ENCODE measurements around the gene SERHL2.
"Not testable (repeated sequence)": the region's sequence is repeated elsewhere in the genome, so short reads cannot be mapped to it uniquely, and the experiment has no call there.

SERHL2 gene

GRCh38 chr22:42518638-42519524 lies 34.9 kb upstream of the SERHL2 start:
- not testable (repeated sequence) for H3K9me3 ChIP-seq (ENCODE audit: control insufficient read depth in 2 of 2, low read length in 2 of 2); H3K4me1 ChIP-seq (ENCODE audit: control insufficient read depth in 2 of 2, insufficient read depth in 2 of 2, low read length in 2 of 2); H3K27me3 ChIP-seq (ENCODE audit: control insufficient read depth in 2 of 2, insufficient read depth in 2 of 2, low read length in 2 of 2)
- peaks cover 5 to 17% of the 10 kb centered on the region in 2 donors for H3K36me3 ChIP-seq (ENCODE audit: control insufficient read depth in 2 of 2, insufficient read depth in 2 of 2, low read length in 2 of 2)
- H3K9ac ChIP-seq (ENCODE audit: low read depth in 1 of 2, low read length in 2 of 2) = peak overlapping the region; percentile 70 to 93
- H3K27ac ChIP-seq (ENCODE audit: low read depth in 2 of 2, low read length in 2 of 2) = peak overlapping the region; percentile 69 to 71
- H3K4me3 ChIP-seq (ENCODE audit: low read length in 2 of 2) = peak overlapping the region; percentile 77 to 94

GRCh38 chr22:42519525-42520401 lies 34.0 kb upstream of the SERHL2 start, which contains the start of gene RRP7A:
TSS of gene RRP7A (minus strand) at chr22:42519796. CDS start at chr22:42519786, 10 bp downstream.
- H3K27me3 ChIP-seq (ENCODE audit: control insufficient read depth in 2 of 2, insufficient read depth in 2 of 2, low read length in 2 of 2) = no peaks in the 10 kb centered on the region
- H3K4me3 ChIP-seq (ENCODE audit: low read length in 2 of 2) = peak within 1 kb of the TSS; percentile 77 to 94
- peaks cover 5 to 16% of the 10 kb centered on the region in 2 donors for H3K36me3 ChIP-seq (ENCODE audit: control insufficient read depth in 2 of 2, insufficient read depth in 2 of 2, low read length in 2 of 2)
- no peaks in the 10 kb centered on the region for H3K9me3 ChIP-seq (ENCODE audit: control insufficient read depth in 2 of 2, low read length in 2 of 2)
- peak within 1 kb of the TSS; percentile 70 to 93 for H3K9ac ChIP-seq (ENCODE audit: low read depth in 1 of 2, low read length in 2 of 2)
- peaks cover 3 to 9% of the 10 kb centered on the region in 2 donors for H3K4me1 ChIP-seq (ENCODE audit: control insufficient read depth in 2 of 2, insufficient read depth in 2 of 2, low read length in 2 of 2)
- peak within 1 kb of the TSS; percentile 69 to 71 for H3K27ac ChIP-seq (ENCODE audit: low read depth in 2 of 2, low read length in 2 of 2)

DNA sequence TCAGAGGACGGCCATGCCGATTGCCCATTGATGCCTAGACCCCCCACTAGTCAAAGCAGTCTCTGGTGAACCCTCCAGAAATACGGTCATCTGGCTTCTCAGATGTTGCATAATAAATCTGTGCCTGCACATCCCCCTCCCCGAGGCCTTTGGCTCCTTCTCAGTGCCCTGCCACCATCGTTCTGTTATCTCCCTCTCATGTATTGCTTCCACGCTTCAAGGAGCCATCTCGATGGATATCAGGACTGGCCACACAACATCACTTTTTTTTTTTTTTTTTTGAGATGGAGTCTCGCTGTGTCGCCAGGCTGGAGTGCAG lies 32.6 kb upstream of the SERHL2 start:
- H3K4me1 ChIP-seq (ENCODE audit: control insufficient read depth in 2 of 2, insufficient read depth in 2 of 2, low read length in 2 of 2) = peaks cover 3 to 9% of the 10 kb centered on the region in 2 donors
- no peak overlapping the region for H3K27ac ChIP-seq (ENCODE audit: low read depth in 2 of 2, low read length in 2 of 2)
- H3K9me3 ChIP-seq (ENCODE audit: control insufficient read depth in 2 of 2, low read length in 2 of 2) = no peaks in the 10 kb centered on the region
- H3K27me3 ChIP-seq (ENCODE audit: control insufficient read depth in 2 of 2, insufficient read depth in 2 of 2, low read length in 2 of 2) = no peaks in the 10 kb centered on the region
- no peak overlapping the region for H3K9ac ChIP-seq (ENCODE audit: low read depth in 1 of 2, low read length in 2 of 2)
- H3K4me3 ChIP-seq (ENCODE audit: low read length in 2 of 2) = no peak overlapping the region
- H3K36me3 ChIP-seq (ENCODE audit: control insufficient read depth in 2 of 2, insufficient read depth in 2 of 2, low read length in 2 of 2) = peaks cover 4 to 6% of the 10 kb centered on the region in 2 donors

DNA sequence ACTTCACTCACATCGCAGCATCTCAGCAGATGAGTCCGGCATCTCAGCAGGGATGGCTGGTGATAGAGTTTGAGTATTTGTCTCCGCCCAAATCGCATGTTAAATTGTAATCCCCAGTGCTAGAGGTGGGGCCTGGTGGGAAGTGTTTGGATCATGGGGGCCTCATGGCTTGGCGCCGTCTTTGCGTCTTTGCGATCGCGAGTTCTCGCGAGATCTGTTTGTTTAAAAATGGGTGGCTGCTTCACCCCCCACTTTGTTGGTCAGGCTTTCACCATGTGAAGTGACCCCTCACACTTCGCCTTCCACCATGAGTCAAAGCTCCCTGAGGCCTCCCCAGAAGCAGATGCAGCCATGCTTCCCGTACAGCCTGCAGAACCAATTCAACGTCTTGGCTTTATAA lies 31.2 kb upstream of the SERHL2 start:
- Histone ChIP-seq H3K27me3 (ENCODE audit: control insufficient read depth in 2 of 2, insufficient read depth in 2 of 2, low read length in 2 of 2) (no peaks in the 10 kb centered on the region), H3K36me3 (ENCODE audit: control insufficient read depth in 2 of 2, insufficient read depth in 2 of 2, low read length in 2 of 2) (peaks cover 2 to 3% of the 10 kb centered on the region in 2 donors), H3K9me3 (ENCODE audit: control insufficient read depth in 2 of 2, low read length in 2 of 2) (no peaks in the 10 kb centered on the region), H3K9ac (ENCODE audit: low read depth in 1 of 2, low read length in 2 of 2) (no peak overlapping the region), H3K4me1 (ENCODE audit: control insufficient read depth in 2 of 2, insufficient read depth in 2 of 2, low read length in 2 of 2) (peaks cover 3 to 9% of the 10 kb centered on the region in 2 donors), H3K4me3 (ENCODE audit: low read length in 2 of 2) (no peak overlapping the region), H3K27ac (ENCODE audit: low read depth in 2 of 2, low read length in 2 of 2) (no peak overlapping the region)

DNA sequence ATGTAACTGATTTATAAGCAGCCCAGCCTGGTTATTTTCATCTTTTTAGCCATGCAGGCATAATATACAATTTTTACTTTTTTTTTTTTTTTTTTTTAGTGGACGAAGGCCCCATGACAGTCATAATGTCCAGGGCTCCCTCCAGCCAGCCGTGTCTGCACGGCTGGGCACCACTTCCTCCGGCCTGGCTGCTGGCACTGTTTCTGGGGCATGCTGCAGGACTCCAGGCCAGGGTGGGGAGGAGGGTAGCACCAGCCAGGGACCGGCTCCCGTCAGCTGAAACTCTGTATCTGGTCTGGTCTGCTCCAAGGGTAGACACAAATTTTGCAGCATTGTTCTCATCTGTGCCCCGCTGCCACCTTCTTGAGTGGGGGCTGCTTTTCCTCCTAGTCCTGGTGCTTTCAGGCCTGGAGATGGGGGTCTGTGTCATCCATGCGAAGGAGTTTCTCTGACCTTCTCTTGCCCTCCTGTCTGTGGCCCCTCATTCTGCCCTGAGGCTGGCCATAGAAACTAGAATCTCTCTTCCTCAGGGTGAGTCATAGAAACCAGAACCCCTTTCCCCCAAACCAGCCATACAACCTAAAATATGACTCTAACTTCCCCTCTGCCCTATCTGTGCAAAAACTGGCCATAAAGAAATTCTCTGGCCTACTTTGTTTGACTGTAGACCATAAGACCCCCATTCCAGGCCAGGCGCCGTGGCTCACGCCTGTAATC lies 25.0 kb upstream of the SERHL2 start:
- no peaks in the 10 kb centered on the region for H3K27me3 ChIP-seq (ENCODE audit: control insufficient read depth in 2 of 2, insufficient read depth in 2 of 2, low read length in 2 of 2)
- no peak overlapping the region for H3K4me3 ChIP-seq (ENCODE audit: low read length in 2 of 2)
- no peak overlapping the region for H3K9ac ChIP-seq (ENCODE audit: low read depth in 1 of 2, low read length in 2 of 2)
- H3K27ac ChIP-seq (ENCODE audit: low read depth in 2 of 2, low read length in 2 of 2) = no peak overlapping the region
- no peaks in the 10 kb centered on the region for H3K36me3 ChIP-seq (ENCODE audit: control insufficient read depth in 2 of 2, insufficient read depth in 2 of 2, low read length in 2 of 2)
- H3K9me3 ChIP-seq (ENCODE audit: control insufficient read depth in 2 of 2, low read length in 2 of 2) = no peaks in the 10 kb centered on the region
- H3K4me1 ChIP-seq (ENCODE audit: control insufficient read depth in 2 of 2, insufficient read depth in 2 of 2, low read length in 2 of 2) = peaks cover 0 to 2% of the 10 kb centered on the region in 2 donors

DNA sequence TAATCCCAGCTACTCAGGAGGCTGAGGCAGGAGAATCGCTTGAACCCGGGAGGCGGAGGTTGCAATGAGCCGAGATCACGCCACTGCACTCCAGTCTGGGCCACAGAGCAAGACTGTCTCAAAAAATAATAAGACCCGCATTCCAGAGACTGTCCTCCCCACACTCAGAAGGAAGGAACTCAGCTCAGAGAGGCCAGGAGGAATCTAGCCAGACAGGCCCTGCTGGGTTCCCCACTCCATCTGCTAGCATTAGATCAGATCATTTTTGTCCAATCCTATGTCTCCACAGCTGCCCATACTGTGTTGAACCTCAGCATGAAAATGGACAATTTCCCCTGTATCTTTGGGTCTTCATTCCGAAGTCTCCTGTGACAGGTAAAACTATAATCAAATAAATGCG lies 24.3 kb upstream of the SERHL2 start:
- H3K4me1 ChIP-seq (ENCODE audit: control insufficient read depth in 2 of 2, insufficient read depth in 2 of 2, low read length in 2 of 2); H3K36me3 ChIP-seq (ENCODE audit: control insufficient read depth in 2 of 2, insufficient read depth in 2 of 2, low read length in 2 of 2); H3K9ac ChIP-seq (ENCODE audit: low read depth in 1 of 2, low read length in 2 of 2); H3K27me3 ChIP-seq (ENCODE audit: control insufficient read depth in 2 of 2, insufficient read depth in 2 of 2, low read length in 2 of 2); H3K4me3 ChIP-seq (ENCODE audit: low read length in 2 of 2); H3K9me3 ChIP-seq (ENCODE audit: control insufficient read depth in 2 of 2, low read length in 2 of 2); H3K27ac ChIP-seq (ENCODE audit: low read depth in 2 of 2, low read length in 2 of 2): not testable (repeated sequence)

DNA sequence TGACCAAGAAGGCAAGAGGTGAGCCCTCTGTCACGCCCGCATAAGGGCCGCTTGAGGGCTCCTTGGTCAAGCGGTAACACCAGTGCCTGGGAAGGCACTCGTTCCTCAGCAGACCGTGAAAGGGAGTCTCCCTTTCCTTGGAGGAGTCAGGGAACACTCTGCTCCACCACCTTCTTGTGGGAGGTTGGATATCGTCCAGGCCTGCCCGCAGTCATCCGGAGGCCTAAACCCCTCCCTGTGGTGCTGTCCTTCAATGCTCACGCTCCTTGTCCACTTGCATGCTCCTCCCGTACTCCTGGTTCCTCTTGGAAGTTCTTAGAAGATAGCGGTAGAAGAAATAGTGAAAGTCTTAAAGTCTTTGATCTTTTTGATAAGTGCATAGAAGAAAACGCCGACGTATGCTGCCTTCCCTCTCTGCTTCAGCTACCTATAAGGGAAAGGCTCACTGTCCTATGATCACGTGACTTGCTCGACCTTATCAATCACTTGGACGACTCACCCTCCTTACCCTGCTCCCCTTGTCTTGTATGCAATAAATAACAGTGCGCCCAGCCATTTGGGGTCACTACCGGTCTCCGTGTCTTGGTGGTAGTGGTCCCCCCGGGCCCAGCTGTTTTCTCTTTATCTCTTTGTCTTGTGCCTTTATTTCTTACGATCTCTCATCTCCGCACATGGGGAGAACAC lies 22.2 kb upstream of the SERHL2 start:
- H3K27me3 ChIP-seq (ENCODE audit: control insufficient read depth in 2 of 2, insufficient read depth in 2 of 2, low read length in 2 of 2); H3K27ac ChIP-seq (ENCODE audit: low read depth in 2 of 2, low read length in 2 of 2); H3K36me3 ChIP-seq (ENCODE audit: control insufficient read depth in 2 of 2, insufficient read depth in 2 of 2, low read length in 2 of 2); H3K4me1 ChIP-seq (ENCODE audit: control insufficient read depth in 2 of 2, insufficient read depth in 2 of 2, low read length in 2 of 2); H3K4me3 ChIP-seq (ENCODE audit: low read length in 2 of 2); H3K9ac ChIP-seq (ENCODE audit: low read depth in 1 of 2, low read length in 2 of 2); H3K9me3 ChIP-seq (ENCODE audit: control insufficient read depth in 2 of 2, low read length in 2 of 2): not testable (repeated sequence)

- H3K27ac ChIP-seq (ENCODE audit: low read depth in 2 of 2, low read length in 2 of 2) = peak overlapping the region in 1 of 2 donors; percentile 13
- H3K4me3 ChIP-seq (ENCODE audit: low read length in 2 of 2) = no peak overlapping the region
- no peaks in the 10 kb centered on the region for H3K9me3 ChIP-seq (ENCODE audit: control insufficient read depth in 2 of 2, low read length in 2 of 2)
- H3K4me1 ChIP-seq (ENCODE audit: control insufficient read depth in 2 of 2, insufficient read depth in 2 of 2, low read length in 2 of 2) = peaks cover 2 to 3% of the 10 kb centered on the region in 2 donors
- no peak overlapping the region for H3K9ac ChIP-seq (ENCODE audit: low read depth in 1 of 2, low read length in 2 of 2)
- no peaks in the 10 kb centered on the region for H3K36me3 ChIP-seq (ENCODE audit: control insufficient read depth in 2 of 2, insufficient read depth in 2 of 2, low read length in 2 of 2)
- H3K27me3 ChIP-seq (ENCODE audit: control insufficient read depth in 2 of 2, insufficient read depth in 2 of 2, low read length in 2 of 2) = no peaks in the 10 kb centered on the region
Observed at GRCh38 chr22:42533638-42533977, 20.1 kb upstream of the SERHL2 start.

GRCh38 chr22:42535082-42535731 lies 18.5 kb upstream of the SERHL2 start:
- not testable (repeated sequence) for H3K4me1 ChIP-seq (ENCODE audit: control insufficient read depth in 2 of 2, insufficient read depth in 2 of 2, low read length in 2 of 2); H3K4me3 ChIP-seq (ENCODE audit: low read length in 2 of 2); H3K36me3 ChIP-seq (ENCODE audit: control insufficient read depth in 2 of 2, insufficient read depth in 2 of 2, low read length in 2 of 2); H3K27ac ChIP-seq (ENCODE audit: low read depth in 2 of 2, low read length in 2 of 2); H3K9ac ChIP-seq (ENCODE audit: low read depth in 1 of 2, low read length in 2 of 2); H3K9me3 ChIP-seq (ENCODE audit: control insufficient read depth in 2 of 2, low read length in 2 of 2); H3K27me3 ChIP-seq (ENCODE audit: control insufficient read depth in 2 of 2, insufficient read depth in 2 of 2, low read length in 2 of 2)

All from mucosa of rectum (tissue), 2 donors.